Measurements from ENCODE around the gene ADCK1. TPM values are rescaled to one million over a fixed set of nuclear protein-coding genes. Genes with fewer than 3 reads are reported as not detected.

Gene ADCK1
- total RNA-seq, 2 experiments from 2014 or later, result 7.1 to 8.7 TPM

- ATAC-seq (ENCODE audit: poor library complexity) (no peak), DNase-seq (no peak)
- POLR2A ChIA-PET, result interaction anchor here (1.0 to 1.5 kb wide), 2 partner anchors 13 to 40 kb away, joined by 5 to 22 read pairs; partner anchors contain the start of gene SNW1
- H3K4me3 ChIP-seq (ENCODE audit: low read length), result peak overlapping the region; percentile 67
- Mint-ChIP-seq H3K4me1 (ENCODE audit: low read depth) (peaks cover 11% of the 10 kb centered on the region), H3K36me3 (ENCODE audit: low read depth) (no peaks in the 10 kb centered on the region), H3K27me3 (no peaks in the 10 kb centered on the region), H3K4me3 (peak overlapping the region; percentile 85), H3K9me3 (no peaks in the 10 kb centered on the region), H3K27ac (peak overlapping the region; percentile 74)
- H3K27ac ChIP-seq (ENCODE audit: low read depth in 1 of 2, low read length in 2 of 2), result peak overlapping the region in 1 of 2 donors; percentile 57
- no peak for TF ChIP-seq CTCF (IDR thresholded peaks at IDR 0.05)
- CTCF ChIA-PET, result interaction anchor here (0.6 to 1.5 kb wide), 2 partner anchors 15 to 40 kb away, joined by 4 read pairs; partner anchors contain the start of gene SNW1
- H3K36me3 ChIP-seq (ENCODE audit: insufficient read depth, low read length), result no peaks in the 10 kb centered on the region
- intact Hi-C loops (cut with DNase I, micrococcal nuclease), result loop anchor here (1.0 to 10.0 kb wide), 4 partner anchors 40 to 1646 kb away; partner anchors contain the start of genes SNW1 (in 2 of the 2), ALKBH1 (in 1 of the 2), GPATCH2L (in 1 of the 2) and SLIRP (in 1 of the 2)
- no peaks in the 10 kb centered on the region for H3K9me3 ChIP-seq (ENCODE audit: control insufficient read depth in 1 of 2, insufficient read depth in 1 of 2, low read length in 2 of 2)
- H3K4me1 ChIP-seq (ENCODE audit: insufficient read depth, low read length), result peaks cover 13% of the 10 kb centered on the region
- H3K27me3 ChIP-seq (ENCODE audit: control insufficient read depth in 1 of 2, insufficient read depth in 2 of 2, low read length in 2 of 2), result no peaks in the 10 kb centered on the region
Measured at GRCh38 chr14:77800814-77801213, 905 bp downstream of the ADCK1 start.

GRCh38 chr14:77804592-77804991, 4.7 kb downstream of the ADCK1 start:
- Mint-ChIP-seq H3K9me3 (no peaks in the 10 kb centered on the region), H3K4me3 (no peak overlapping the region), H3K27me3 (no peaks in the 10 kb centered on the region), H3K27ac (no peak overlapping the region), H3K4me1 (ENCODE audit: low read depth) (peaks cover 15% of the 10 kb centered on the region), H3K36me3 (ENCODE audit: low read depth) (no peaks in the 10 kb centered on the region)
- no peak overlapping the region for H3K4me3 ChIP-seq (ENCODE audit: low read length)
- no peak for TF ChIP-seq CTCF (IDR thresholded peaks at IDR 0.05)
- no peaks in the 10 kb centered on the region for H3K27me3 ChIP-seq (ENCODE audit: control insufficient read depth in 1 of 2, insufficient read depth in 2 of 2, low read length in 2 of 2)
- ChIA-PET POLR2A (no interaction called here), CTCF (no interaction called here)
- no peaks in the 10 kb centered on the region for H3K36me3 ChIP-seq (ENCODE audit: insufficient read depth, low read length)
- DNase-seq, result peak in 4 of 14 experiments; percentile 11 to 19 (median 14)
- H3K4me1 ChIP-seq (ENCODE audit: insufficient read depth, low read length), result peaks cover 10% of the 10 kb centered on the region
- H3K9me3 ChIP-seq (ENCODE audit: control insufficient read depth in 1 of 2, insufficient read depth in 1 of 2, low read length in 2 of 2), result no peaks in the 10 kb centered on the region
- H3K27ac ChIP-seq (ENCODE audit: low read depth in 1 of 2, low read length in 2 of 2), result no peak overlapping the region
- intact Hi-C loops (cut with DNase I, micrococcal nuclease), result loop anchor here (10.0 kb wide), 2 partner anchors 100 to 1650 kb away; partner anchors contain the start of genes ALKBH1 (in 1 of the 2), GPATCH2L (in 1 of the 2) and SLIRP (in 1 of the 2)
- ATAC-seq (ENCODE audit: poor library complexity), result no peak

GRCh38 chr14:77805706-77806105, 5.8 kb downstream of the ADCK1 start:
- no peak overlapping the region for H3K4me3 ChIP-seq (ENCODE audit: low read length)
- ChIA-PET CTCF (no interaction called here), POLR2A (no interaction called here)
- no peaks in the 10 kb centered on the region for H3K9me3 ChIP-seq (ENCODE audit: control insufficient read depth in 1 of 2, insufficient read depth in 1 of 2, low read length in 2 of 2)
- Mint-ChIP-seq H3K27me3 (no peaks in the 10 kb centered on the region), H3K4me1 (ENCODE audit: low read depth) (peaks cover 7% of the 10 kb centered on the region), H3K4me3 (no peak overlapping the region), H3K36me3 (ENCODE audit: low read depth) (no peaks in the 10 kb centered on the region), H3K9me3 (no peaks in the 10 kb centered on the region), H3K27ac (no peak overlapping the region)
- peaks cover 2% of the 10 kb centered on the region for H3K4me1 ChIP-seq (ENCODE audit: insufficient read depth, low read length)
- DNase-seq (no peak), ATAC-seq (ENCODE audit: poor library complexity) (no peak)
- no peak for TF ChIP-seq CTCF (IDR thresholded peaks at IDR 0.05)
- H3K27ac ChIP-seq (ENCODE audit: low read depth in 1 of 2, low read length in 2 of 2), result no peak overlapping the region
- intact Hi-C loops (cut with DNase I, micrococcal nuclease), result loop anchor here (10.0 kb wide), 2 partner anchors 101 to 1651 kb away; partner anchors contain the start of genes ALKBH1 (in 1 of the 2), GPATCH2L (in 1 of the 2) and SLIRP (in 1 of the 2)
- no peaks in the 10 kb centered on the region for H3K36me3 ChIP-seq (ENCODE audit: insufficient read depth, low read length)
- H3K27me3 ChIP-seq (ENCODE audit: control insufficient read depth in 1 of 2, insufficient read depth in 2 of 2, low read length in 2 of 2), result no peaks in the 10 kb centered on the region
